Stimulated activated naive CD4-positive, alpha-beta T cell treated with Interleukin-2 at 50 U/mL for 16 hours (primary cell): ENCODE data around the gene C9orf50.
"Not testable (repeated sequence)": the region's sequence is repeated elsewhere in the genome, so short reads cannot be mapped to it uniquely, and the experiment has no call there.

Experiments used
- DNase-seq: peaks from one replicate; lab custom pipeline; 2025; lab: John Stamatoyannopoulos, UW

Gene C9orf50

DNA sequence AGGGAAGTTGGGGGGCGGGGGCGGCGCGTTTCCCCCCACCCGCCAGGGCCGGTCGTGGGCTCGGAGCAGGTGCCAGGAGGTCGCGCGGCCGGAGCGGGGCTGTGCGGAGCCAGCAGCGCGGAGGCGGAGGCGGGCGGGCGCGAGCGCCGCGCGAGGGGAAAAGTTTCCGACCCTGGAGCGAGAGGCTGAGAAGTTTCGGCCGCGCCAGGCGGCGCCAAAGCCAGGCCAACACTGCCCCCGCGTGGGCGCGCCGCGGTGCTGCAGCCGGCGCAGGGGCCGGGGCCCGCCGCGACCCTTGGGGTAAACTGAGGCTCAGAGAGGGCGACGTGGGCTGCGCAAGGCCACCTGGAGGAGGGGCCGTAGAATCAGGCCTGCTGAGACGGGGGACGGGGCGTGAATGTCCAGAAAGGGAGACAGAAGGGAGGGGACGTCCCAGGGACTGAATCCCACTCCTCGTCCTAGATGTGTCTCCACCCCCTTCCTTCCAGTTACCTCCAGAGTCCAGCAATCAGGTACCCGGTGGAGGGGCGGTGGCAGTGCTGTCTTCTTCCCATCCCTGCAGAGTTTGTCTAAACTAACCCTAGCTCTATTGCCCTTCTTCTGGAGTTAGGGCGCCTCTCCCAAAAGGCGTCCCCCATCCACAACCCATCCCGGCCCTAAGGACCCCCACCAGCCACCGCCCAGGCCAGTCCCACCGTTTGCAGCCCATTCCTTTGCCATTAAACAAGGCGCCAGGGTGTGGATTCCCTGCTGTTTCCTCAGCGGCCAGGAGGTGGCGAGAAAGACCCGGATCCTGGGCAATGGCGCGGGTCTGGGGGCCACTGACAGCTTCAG lies 10.2 kb downstream of the C9orf50 start:
- DNase-seq, result peak; percentile 62

DNA sequence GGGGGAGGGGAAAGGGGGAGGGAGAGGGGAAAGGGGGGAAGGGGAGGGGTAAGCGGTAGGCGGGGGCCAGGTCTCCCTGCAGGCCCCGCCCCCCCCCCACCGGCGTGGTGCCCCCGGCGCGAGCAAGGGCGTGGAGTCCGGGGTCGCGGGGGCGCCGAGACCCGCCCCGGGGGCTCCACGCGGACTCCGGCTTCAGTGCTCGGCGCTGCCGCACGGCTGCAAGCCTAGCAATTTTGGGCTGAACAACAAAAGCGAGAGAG lies 10.8 kb downstream of the C9orf50 start:
- DNase-seq, result no peak

DNA sequence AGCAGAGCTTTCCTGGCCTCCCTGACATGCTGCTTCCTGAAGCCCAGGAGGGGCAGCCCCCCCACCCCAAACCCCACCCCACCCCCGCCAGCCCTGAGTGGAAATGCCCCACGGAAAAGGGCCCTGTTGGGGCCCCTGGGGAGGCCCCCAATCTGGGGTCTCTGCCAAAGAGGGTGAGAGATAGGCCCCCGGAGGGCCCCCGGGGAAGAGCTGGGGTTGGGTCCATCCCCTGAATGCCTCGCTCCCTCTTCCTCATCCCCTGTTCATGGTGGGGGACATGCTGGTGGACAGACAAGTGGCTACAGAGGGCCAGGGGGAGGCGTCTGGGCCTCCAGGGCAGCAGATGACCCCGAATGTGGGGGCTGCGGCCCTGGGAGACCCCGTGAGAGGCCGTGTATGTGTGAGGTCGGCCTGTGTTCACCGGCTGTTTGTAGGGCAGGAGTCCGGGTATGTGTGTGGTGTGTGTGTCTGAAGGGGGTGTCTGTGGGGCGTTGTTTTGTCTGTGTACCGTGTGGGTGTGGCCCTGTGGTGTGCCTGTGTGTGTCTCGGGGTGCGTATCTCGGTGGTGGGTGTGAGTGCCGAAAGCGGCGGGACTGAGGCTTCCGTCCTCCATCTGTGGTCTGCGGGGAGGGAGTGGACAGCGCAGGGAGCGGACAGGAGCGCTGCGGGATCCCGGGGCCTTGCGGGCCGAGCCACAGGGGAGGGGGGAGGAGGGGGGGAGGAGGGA lies 11.3 kb downstream of the C9orf50 start:
- DNase-seq, result peak; percentile 50

DNA sequence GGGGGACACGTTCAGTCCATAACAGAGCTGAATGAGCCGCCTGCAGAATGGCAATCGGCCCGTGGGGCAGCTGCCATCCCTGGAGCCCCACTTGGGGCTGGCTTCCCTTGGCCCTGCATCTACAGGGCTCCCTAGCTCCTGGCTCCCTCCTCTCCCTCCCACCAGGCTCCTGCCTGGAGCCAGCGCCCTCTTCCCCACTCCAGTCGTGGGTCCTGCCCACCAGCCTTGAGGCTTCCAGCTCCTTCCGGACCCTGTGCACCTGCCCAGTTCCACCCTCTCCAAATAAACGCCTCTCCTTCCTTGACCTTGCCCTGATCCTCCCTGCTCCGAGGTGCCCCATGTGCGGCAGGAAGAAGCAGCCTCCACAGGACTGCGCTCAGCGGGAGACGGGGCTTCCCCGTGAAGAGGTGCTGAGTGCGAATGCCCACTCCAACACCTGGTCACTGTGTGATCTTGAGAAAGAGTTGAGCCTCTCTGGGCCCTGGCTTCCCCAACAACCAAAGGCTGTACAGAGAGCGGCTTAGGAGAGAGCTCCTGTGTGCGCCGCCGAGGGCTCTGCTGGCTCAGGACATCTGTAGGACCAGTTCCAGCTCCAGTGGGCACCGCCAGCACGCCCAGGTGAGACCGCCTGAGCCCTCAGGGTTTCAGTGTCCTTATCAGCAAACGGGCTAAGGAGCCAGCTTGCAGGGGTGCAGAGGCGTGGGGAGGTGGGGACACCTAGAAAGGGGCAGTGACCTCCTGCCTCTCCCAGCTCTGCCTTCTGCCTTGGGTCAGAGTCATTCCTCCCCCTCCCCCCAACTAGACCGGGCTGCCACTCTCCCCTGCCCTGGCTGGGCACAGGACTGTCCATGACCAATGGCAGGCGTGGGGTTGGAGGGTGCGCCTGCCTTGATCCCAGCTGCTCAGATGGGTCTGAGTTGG lies 12.1 kb downstream of the C9orf50 start:
- no peak for DNase-seq

DNA sequence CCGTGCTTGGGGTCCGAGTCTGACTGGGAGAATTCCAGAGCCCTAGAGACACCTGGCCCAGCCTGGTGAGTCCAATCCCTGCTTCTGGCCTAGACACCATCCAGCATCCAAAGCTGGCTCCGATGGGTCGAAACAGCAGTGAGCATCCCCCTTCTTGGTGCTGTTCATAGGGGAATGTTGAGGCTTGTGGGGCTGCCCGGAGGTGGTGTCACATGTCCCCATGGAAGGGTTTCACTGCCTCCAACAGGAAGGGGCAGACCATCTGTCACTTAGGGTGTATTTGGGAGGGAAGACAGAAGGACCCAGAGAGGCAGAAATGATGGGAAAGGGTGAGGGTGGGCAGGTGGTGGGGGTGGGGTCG lies 13.9 kb downstream of the C9orf50 start:
- no peak for DNase-seq

DNA sequence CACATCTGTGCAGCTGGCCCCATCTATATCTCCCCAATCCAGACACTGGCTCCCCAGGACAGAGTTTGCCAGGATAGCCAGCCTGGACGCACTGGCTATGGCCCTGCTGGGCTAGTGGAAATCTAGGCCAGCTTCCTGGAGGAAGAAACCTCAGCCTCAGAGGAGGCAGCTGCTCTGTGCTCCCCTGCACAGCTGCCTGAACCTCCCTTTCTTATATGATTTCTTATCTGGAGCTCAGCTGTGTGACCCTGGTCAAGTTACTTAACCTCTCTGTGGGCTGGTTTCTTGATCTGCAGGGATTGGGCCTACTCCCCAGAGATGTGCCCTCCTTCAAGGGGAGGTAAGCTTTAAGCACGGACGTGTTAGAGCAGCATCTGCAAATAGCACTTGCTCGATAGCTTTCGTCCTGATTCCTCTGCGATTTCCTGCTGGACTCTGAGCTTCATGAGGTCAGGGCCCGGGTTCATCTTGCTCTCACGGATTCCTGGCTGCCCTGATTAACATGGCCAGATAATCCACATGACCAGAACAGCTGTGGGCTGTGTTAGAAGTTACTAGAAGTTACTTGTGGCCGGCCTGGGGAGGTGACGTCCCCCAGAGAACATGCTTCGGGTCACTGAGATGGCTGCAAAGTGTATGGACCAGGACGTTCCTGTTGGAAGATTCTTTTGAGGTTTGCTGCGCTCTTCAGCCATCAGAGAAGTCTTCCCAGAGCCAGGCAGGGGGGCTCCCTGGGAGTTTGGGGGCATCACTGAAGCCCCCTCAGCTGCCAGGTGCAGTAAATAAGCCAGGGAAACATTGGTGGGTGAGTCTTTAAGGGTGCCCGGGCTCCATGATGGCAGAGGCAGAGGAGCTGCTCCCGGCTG lies 14.5 kb downstream of the C9orf50 start:
- no peak for DNase-seq

DNA sequence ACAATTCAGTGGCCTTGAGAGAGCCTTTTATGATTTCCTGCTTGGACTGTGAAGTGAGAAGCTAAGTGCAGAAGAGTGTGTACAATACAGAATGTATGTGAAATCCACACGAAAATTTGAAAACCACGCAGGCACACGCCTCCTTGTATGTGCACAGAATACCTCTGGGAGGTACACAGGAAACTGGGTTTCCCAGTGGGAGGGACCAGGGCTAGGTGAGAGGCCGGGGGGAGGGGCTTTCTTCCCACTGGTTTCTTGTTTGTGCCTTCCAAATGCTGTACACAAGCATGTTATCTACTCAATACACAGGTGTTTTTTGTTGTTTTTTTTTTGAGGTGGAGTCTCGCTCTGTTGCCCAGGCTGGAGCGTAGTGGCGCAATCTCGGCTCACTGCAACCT lies 16.1 kb downstream of the C9orf50 start:
- peak; percentile 11 for DNase-seq

DNA sequence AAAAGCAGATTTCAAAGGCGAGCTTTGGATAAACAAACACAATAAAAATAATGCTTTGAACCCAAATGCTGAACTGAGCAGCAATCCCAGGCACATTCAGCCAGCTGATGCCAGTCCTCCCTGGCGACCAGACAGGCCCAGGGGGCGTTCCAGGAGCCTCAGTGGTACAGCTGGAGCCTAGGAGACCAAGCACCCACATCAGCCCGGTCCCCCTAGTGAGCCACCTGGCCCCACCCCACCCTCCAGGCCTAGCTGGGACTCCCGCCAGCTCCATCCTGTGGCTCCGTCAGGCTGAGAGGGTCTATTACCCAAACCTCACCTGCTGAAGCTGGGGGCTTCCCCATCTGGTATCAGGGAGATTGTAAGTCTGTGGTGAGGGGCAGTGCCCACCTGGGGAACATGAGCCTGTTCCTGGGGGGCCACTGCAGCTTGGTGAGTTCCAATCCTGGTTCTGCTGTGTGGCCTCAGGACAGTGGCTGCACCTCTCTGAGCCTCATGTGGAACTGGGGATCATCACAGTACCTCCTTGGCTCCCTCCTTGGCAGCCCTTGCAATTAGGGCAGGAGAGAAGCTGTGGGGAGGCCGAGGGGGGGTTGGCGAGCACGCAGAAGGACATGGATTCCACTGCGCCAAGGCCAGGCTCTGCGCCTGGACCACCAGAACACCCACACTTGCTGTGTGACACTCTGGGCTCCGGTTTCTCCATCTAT lies 16.7 kb downstream of the C9orf50 start:
- DNase-seq, result no peak

DNA sequence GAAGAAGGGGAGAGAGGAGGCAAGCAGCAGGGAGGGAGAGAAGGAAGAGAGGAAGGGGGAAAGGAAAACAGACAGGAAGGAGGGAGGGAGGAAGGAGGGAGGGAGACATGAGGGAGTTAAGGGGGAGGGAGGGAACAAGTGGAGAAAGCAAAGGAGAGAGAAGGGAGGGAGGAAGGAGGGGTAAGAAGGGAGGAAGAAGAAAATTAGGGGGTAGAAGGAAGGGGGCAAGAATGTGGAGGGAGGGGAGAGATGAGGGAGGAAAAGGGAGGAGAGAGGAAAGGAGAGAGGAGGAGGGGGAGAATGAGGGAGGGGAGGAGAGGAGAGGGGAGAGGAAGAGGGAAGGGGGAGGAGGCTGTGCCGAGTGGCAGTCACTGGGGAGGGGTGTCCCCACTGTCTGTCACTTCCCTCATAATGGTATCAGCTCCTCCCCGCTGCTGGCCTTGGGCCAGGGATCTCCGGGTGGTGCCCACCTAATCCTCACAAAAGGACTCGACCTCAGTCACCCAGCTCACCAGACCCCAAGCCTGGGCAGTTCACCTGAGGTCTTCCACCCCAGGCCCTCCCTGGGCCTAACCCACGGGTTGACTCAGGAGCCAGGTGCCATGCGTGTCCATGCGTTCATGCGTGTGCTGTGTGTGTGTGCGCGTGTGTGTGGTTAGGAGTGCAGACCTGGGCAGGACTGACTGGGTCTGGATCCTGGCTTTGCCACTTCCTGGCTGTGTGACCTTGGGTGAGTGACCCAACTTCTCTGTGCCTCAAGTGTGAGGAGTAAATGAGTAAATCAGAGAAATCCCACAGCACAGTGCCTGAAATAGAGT lies 18.1 kb downstream of the C9orf50 start:
- DNase-seq, result no peak

DNA sequence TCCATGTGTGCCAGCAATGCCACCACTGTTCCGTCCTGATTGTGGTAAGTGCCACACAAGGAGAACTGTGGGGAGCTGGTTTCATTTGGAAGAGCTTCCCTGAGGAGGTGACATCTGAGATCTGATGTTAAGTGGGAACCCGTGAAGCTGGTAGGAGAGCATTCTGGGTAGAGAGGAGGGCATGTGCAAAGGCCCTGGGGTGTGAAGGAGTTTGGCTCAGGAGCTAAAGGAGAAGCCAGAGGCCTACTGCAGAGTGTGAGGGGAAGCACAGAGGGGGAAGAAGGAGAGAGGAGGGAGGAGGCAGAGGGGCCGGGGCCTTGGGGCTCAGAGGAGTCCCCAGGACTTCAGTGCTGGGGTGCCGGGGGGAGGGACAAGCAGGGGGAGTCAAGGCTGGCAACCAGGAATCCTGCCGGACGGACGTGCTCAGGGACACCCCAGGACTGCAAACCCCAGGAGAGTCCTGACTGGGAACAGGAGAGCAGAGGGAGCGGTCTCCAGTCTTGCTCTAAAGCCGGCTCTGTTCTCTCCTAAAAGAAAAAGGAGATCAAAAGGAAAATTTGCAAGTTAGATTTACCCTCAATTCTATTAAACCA lies 19.7 kb downstream of the C9orf50 start:
- DNase-seq, result no peak

DNA sequence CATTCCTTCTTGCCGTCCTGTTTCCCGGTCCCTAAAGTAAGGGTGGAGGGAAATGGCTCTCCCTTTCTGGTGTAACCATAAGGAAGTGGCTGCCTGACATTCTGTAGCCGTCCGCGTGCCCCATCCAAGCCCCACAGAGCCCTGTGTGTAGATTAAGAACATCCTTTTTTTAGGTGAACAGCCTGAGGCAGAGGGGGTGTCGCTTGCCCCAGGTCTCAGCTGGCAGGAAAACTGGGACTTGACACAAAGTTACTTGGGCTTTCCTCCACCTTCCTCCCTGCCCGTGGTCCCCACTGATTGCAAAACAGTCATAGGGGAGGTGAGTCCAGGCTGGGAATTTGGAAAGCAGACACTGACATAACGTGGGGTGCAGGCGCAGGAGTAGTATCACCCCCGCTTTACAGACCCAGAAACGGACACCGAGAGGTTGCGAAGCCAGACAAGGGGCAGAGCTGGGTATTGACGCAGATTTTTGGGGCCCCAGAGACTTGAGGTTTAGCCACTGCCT lies 22.8 kb downstream of the C9orf50 start:
- DNase-seq, result no peak

DNA sequence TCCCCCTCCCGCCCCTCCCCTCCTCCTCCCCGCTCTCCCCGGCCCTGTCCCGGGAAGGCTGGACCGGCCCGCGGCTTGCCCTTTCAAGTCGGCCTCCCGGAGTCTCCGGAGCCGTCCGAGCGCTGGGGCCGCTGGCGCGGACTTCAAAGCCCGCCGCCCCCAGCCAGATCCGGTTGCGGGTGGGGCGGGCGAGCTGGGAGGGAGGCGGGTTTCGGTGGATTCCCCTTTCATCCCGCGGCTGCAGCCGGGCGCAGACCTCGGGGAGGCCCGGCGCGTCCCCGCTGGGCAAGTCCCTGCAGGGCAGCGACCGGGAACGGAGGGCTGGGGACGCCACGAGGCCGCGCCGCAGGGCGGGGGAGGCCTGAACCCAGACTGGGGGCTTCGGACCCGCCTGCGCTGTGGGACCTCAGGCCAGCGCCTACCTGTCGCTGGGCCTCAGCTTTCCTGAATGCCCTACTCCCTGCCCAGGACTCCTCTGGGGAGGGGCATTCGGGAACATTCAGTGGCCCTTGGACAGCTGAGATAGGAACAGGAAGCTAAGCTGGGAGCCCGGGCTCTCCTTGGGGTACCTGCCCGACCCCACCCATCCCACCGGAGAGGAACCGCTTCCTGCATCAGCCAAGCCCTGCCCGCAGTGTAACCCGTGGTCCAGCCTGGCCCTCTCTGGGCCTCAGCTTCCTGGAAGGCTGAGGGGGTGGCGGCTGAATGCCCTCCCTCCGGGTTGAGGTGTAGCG lies 23.4 kb downstream of the C9orf50 start:
- DNase-seq, result no peak

DNA sequence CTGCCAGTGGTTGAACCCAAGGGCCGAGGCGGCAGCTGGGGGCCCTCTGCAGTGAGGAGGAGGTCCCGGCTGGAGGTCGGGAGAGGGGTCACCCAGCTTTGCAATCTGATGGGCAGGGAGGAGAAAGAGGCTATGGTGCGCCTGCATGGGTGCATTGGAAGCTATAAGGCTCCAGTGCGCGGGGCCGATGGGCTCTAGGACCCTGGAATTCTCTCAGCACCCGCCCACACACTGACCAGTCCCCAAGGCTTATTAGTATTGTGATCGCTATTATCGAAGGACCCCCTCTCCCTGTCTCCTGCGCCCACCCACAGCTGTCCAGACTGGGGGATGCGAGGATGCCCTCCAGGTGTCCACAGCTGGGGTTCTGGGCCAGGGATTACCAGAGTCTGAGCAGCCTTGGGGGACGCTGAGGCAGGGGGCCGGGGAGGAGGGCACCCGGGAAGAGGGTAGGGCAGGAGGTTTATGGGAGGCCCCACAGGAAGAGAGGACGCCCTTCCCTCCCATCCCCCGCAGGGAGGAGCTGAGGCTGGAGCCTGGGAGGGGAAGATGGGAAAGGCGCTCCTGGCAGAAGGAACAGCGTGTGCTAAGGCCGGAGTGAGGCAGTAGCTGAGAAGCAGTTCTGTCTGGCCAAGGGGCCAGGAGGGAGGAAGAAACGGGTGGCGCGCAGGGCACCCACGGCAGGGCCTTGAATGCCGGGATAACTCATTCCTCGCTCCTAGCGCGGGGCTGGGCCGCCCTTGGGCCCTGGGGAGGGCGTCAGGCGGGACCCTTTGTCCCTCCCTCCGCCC lies 24.2 kb downstream of the C9orf50 start:
- DNase-seq, result no peak

DNA sequence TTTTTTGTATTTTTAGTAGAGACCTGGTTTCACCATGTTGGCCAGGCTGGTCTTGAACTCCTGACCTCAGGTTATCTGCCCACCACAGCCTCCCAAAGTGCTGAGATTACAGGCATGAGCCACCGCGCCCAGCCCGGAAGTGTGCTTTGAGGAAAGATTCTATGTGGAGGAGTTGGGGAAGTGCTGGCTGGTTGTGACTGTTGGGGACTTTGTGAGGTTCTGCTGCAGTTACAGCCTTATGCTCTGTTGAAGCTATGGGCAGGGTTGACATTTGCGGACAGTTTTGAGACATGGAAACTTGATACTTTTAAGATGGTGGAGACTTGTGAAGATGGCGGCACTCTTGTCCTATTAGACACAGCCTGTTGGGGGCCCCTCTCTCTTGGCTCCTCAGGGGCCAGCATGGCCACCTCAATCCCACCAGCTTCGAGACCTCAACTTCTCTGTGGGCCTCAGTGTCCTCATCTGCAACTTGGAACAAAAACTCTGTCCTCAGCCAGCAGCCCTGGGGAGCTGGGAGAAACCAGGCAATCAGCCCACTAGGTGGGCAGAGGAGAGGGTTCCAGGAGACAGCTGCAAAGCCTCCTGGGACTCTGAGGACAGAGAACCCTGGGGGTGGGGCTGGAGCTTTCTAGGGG lies 24.9 kb downstream of the C9orf50 start:
- no peak for DNase-seq

DNA sequence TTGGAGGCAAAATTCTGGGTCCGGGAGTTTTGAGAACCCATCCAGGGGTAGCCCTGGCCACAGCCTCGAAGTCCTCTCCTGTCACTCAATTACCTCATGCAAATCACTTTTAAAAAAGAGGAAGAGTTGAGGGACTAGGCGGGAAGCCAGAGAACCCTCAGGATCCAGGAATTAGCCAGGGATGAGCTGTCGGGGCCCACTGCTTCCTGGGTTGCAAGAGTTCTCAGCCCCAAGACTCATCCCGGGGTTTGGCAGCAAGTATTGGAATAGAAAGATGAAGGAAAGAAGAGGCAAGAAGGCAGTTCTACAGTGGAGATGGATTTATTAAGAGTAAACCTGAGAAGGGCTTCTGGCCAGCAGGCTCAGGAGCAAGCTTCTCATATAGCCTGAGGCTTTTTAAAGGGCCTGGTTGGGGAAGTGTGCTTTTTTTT lies 25.6 kb downstream of the C9orf50 start:
- DNase-seq, result no peak

DNA sequence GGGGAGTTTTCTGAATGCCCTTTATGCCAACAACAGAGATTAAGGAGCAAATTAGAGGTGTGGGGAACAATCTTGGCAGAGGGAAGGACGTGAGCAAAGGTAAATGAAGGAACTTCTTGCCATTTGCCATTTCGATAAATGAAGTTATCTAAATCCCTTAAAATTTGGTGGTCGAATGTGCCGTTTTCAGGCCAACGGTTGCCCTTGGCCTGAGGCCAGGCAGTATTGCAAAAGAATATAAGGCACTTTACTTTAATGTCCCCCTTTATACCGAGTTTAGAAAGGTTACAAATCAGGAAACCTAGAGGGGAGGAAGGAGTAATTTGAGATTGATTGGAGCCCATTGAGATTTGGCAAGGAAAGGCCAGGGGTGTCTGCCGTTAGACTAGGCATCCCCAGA lies 26.3 kb downstream of the C9orf50 start:
- no peak for DNase-seq

DNA sequence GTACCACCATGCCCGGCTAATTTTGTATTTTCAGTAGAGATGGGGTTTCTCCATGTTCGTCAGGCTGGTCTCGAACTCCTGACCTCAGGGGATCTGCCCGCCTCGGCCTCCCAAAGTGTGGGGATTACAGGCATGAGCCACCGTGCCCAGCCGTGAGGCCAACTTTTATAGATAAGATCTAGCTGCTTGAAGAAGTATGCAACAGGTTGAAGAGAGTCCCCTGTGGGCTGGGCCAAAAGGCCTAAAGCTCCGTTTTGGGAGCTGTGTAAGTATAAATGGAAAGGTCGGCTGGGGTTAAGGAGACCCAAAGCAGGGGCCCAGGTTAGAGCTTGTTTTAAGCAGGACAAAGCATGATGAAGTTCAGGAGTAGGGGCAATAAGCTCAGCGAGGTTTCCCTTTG lies 28.1 kb downstream of the C9orf50 start:
- DNase-seq, result not testable (repeated sequence)

DNA sequence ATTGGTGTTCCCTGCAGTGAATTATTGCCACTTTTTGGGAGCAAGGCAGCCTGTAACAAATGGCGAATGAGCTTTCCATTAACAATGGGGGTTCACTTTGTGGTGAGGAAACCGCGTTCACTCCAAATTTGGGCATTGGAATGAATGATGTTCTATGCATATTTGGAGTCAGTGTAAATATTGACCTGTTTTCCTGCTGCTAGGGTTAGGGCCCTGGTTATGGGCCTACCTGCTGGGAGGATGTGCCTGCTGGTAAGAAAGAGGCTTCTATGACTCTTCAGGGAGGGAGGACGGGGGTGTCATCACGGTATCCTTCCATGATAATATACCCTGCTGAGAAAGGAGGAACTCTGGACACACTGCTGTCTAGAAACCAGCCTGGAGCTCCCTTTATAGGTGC lies 29.0 kb downstream of the C9orf50 start:
- no peak for DNase-seq
